Measurements from ENCODE around the gene CDPF1. TPM values are rescaled to one million over a fixed set of nuclear protein-coding genes. Genes with fewer than 3 reads are reported as not detected.

Gene CDPF1
- 32.7 and 39.3 TPM in 2 replicates for polyA plus RNA-seq
- polyA minus RNA-seq, result 15.8 and 16.0 TPM in 2 replicates

- Histone ChIP-seq H3K36me3 (ENCODE audit: insufficient read depth, low read length) (no peaks in the 10 kb centered on the region), H3K27me3 (ENCODE audit: insufficient read depth, low read depth, low read length) (no peaks in the 10 kb centered on the region), H3K9me2 (ENCODE audit: insufficient read depth, low read length) (no peaks in the 10 kb centered on the region), H3K4me2 (ENCODE audit: low read length) (peak within 1 kb of the TSS; percentile 76), H3K4me3 (ENCODE audit: low read length) (peak within 1 kb of the TSS; percentile 93), H3K27ac (ENCODE audit: low read length) (peak within 1 kb of the TSS; percentile 39), H4K20me1 (ENCODE audit: insufficient read depth) (no peaks in the 10 kb centered on the region), H3K9me3 (ENCODE audit: low read length) (no peaks in the 10 kb centered on the region), H3K79me2 (replicated peaks; ENCODE audit: insufficient read depth, low read length) (no peaks in the 10 kb centered on the region), H3F3A (ENCODE audit: insufficient read depth, low read length, poor library complexity, severe bottlenecking) (no peaks in the 10 kb centered on the region), H3K9ac (ENCODE audit: low read length) (peak within 1 kb of the TSS; percentile 75), H2AFZ (ENCODE audit: low read depth, low read length) (peak within 1 kb of the TSS; percentile 93)
- peak; percentile 67 for TF ChIP-seq MXI1 (conservative IDR thresholded peaks at IDR 0.05; ENCODE audit: poor library complexity, severe bottlenecking)
- peak; percentile 30 for TF ChIP-seq SMC3 (conservative IDR thresholded peaks at IDR 0.05; ENCODE audit: poor library complexity)
- TF ChIP-seq CTCF (IDR thresholded peaks at IDR 0.05; ENCODE audit: poor library complexity, severe bottlenecking), result peak; percentile 38
- peak; percentile 68 for TF ChIP-seq TAF1 (IDR thresholded peaks at IDR 0.05; ENCODE audit: low read depth)
- TF ChIP-seq EP300 (conservative IDR thresholded peaks at IDR 0.05; ENCODE audit: poor library complexity, severe bottlenecking), result no peak
- TF ChIP-seq POLR2AphosphoS5 (IDR thresholded peaks at IDR 0.05), result peak; percentile 79
- no peak for TF ChIP-seq REST (IDR thresholded peaks at IDR 0.05; ENCODE audit: borderline replicate concordance)
Observed at GRCh38 chr22:46250035-46250782, at the start of gene CDPF1. CDPF1 (minus strand) TSS chr22:46250293; CDS start chr22:46248284, 2,009 bp downstream.

GRCh38 chr22:46299101-46299500 is 49.0 kb upstream of the CDPF1 start:
- H4K20me1 ChIP-seq (ENCODE audit: insufficient read depth), result no peaks in the 10 kb centered on the region
- no peaks in the 10 kb centered on the region for H3K36me3 ChIP-seq (ENCODE audit: insufficient read depth, low read length)
- TF ChIP-seq EZH2 (IDR thresholded peaks at IDR 0.05; ENCODE audit: borderline replicate concordance, insufficient read depth, low read length, poor library complexity, severe bottlenecking) (no peak), EP300 (conservative IDR thresholded peaks at IDR 0.05; ENCODE audit: poor library complexity, severe bottlenecking) (no peak), RAD21 (conservative IDR thresholded peaks at IDR 0.05) (no peak), TAF1 (IDR thresholded peaks at IDR 0.05; ENCODE audit: low read depth) (no peak), SMC3 (conservative IDR thresholded peaks at IDR 0.05; ENCODE audit: poor library complexity) (no peak), POLR2AphosphoS5 (IDR thresholded peaks at IDR 0.05) (no peak), CTCF (IDR thresholded peaks at IDR 0.05; ENCODE audit: poor library complexity, severe bottlenecking) (no peak), MXI1 (conservative IDR thresholded peaks at IDR 0.05; ENCODE audit: poor library complexity, severe bottlenecking) (no peak), REST (IDR thresholded peaks at IDR 0.05; ENCODE audit: borderline replicate concordance) (no peak)
- H3K9me3 ChIP-seq (ENCODE audit: low read length), result no peaks in the 10 kb centered on the region
- no peak overlapping the region for H2AFZ ChIP-seq (ENCODE audit: low read depth, low read length)
- no peak overlapping the region for H3K27ac ChIP-seq (ENCODE audit: low read length)
- no peaks in the 10 kb centered on the region for H3F3A ChIP-seq (ENCODE audit: insufficient read depth, low read length, poor library complexity, severe bottlenecking)
- no peaks in the 10 kb centered on the region for H3K27me3 ChIP-seq (ENCODE audit: insufficient read depth, low read depth, low read length)
- peaks cover 7% of the 10 kb centered on the region for H3K79me2 ChIP-seq (replicated peaks; ENCODE audit: insufficient read depth, low read length)
- H3K9ac ChIP-seq (ENCODE audit: low read length), result no peak overlapping the region
- H3K4me2 ChIP-seq (ENCODE audit: low read length), result no peak overlapping the region
- no peak overlapping the region for H3K4me3 ChIP-seq (ENCODE audit: low read length)
- H3K9me2 ChIP-seq (ENCODE audit: insufficient read depth, low read length), result no peaks in the 10 kb centered on the region
